Amniotic stem cell (primary cell): ENCODE measurements around the gene STX7.

Experiments used
- DNase-seq: peaks from one replicate; lab custom pipeline; 2025; lab: John Stamatoyannopoulos, UW

Gene STX7

DNA sequence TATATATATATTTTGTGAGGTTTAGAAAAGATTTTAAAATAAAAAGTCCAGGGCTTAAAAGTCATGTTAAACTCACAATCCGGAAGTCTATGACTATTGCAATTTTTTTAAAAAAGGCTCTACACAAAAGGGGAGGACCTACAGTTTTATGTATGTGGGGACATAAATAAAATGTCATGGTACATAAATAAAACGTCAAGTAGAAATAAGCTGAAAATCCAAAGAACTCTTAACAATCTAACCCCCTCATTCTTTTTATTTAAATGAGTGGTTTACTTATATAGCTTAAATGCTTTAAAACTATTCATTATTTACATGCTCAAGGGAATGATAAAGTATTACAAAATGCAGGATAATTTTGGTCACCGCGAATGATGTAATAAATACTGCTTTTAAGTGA lies 36.2 kb downstream of the STX7 start:
- DNase-seq: no peak

DNA sequence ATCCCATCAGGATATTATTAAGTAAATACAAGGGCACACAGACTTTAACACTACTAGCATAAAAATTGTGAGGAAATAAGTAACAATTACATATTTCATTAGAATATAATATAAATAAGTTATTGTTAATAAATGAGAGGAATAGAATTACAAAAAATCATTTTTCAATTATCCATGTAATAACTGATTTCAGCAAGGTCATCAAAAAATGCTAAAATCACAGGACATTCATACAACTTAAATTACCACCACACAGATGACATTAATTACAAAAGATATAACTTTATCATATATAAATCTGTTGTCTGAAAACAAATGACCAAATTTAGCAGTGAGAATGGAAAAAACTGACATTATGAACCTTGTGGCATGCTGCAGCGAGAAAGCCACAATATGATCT lies 37.0 kb downstream of the STX7 start:
- no peak for DNase-seq

DNA sequence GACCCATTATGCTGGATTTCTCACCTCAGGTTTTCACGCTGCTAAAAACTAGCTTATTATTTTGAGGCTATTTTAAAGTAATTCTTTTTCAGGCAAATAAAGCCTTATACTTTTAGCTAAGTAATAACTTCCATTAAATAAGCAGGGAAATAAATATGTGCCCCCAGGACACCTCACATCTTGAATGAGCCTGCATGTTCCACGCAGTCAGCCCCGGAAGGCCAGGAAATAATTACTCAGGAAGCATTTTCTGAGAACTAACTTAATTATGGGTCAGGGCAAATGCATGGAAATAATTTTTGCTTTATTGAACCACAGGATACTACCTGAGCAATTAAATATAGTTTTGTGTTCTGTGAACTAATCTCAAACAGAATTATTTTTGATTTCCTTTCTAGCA lies 41.1 kb downstream of the STX7 start:
- DNase-seq: no peak

DNA sequence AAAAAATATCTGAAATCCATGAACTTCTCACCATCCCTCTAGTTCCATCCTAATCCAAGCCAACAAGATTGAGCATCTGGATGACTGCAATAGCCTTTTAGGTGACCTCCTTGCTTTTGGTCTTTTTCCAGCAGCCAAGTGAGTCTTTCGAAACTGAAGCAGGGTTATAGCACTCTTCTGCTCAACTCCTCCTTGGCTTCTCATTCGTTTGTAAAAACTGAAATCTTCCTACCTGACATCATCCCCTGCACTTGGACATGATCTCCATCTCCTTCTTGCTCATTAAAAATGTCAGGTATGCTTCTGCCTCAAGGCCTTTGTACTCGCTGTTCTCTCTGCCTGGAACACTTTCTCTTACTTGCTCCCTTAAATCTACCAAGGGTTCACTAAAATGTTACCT lies 46.0 kb downstream of the STX7 start:
- no peak for DNase-seq

GRCh38 chr6:132465530-132466485 lies 47.1 kb downstream of the STX7 start:
- no peak for DNase-seq

- DNase-seq: no peak
Observed at GRCh38 chr6:132464538-132465256, 48.2 kb downstream of the STX7 start.

DNA sequence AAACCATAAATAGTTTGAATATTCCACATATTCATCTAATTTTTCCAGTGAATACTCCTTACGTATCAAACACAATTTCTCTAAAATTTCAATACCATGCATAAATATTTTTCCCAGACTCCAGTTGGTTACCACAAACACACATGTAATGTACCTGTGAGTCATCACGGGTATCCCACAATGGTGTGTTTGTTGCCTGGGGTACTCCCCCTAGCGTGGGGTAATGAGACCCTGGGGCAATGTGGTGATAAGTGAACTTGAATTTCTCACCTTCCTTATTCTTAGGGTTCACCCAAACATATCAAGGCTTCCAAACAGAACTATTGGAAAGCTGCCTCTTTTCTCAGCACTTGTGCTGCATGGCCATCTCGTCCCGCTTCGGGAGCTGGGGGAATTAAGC lies 51.0 kb downstream of the STX7 start:
- no peak for DNase-seq

- no peak for DNase-seq
Observed at GRCh38 chr6:132459605-132459952, 53.3 kb downstream of the STX7 start.

- no peak for DNase-seq
Observed at GRCh38 chr6:132458887-132459604, 53.9 kb downstream of the STX7 start.

DNA sequence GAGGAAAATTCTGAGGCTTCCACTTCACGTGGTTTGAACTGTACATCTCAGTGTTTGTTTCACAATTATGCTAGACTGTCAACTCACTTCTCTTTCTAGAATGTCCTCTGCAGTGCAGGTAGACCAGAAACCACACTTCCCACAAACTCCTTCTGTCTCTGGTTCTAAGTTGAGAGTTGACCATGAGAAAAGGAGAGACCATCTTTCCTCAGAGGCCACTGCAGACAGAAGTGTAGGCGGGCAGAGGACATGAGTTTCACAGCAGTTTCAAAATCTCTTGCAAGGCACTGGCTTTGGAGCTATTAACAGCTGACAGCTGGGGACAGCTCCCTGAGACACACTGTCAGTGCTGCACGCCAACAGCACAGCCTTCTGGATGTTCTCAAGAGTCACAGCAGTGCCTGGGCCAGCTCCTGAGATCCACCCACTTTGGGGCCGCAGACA lies 56.2 kb downstream of the STX7 start:
- DNase-seq: no peak

- no peak for DNase-seq
Observed at GRCh38 chr6:132446855-132447241, 66.1 kb downstream of the STX7 start.

DNA sequence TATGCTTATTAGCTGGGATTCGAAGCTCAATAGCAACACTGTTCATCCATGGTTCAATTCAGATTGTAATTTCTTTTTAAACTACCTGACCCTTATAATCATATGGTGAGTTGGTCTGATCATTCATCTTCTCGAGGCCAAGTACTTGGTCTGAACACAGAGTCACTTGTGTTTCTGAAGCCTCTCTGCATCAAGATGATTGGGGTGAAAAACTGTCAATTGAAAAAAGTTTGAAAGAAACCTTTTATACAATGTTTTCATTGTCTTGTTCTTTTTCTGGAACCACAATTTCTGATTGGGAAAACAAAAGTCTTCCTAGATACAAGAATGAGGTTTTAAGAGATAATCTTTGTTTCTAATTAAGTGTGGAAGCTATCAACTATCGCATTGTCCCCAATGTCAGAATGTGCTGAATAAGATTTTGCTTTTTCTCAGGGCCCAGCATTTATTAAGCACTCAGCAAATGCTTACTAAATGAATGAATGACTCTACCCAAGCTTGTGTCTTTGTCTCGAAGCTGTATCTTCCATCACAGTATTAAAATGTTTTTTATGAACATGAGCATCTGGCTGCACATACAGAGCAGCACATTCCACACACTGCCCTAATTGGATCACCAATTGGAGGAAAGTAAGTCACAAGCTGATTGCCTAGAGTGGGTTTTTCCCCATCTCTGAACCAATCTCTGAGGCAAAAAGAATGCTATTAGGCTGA lies 66.6 kb downstream of the STX7 start:
- no peak for DNase-seq

GRCh38 chr6:132445201-132445951 lies 67.5 kb downstream of the STX7 start:
- peak; percentile 19 for DNase-seq

GRCh38 chr6:132443206-132443605 lies 69.7 kb downstream of the STX7 start:
- DNase-seq: no peak

DNA sequence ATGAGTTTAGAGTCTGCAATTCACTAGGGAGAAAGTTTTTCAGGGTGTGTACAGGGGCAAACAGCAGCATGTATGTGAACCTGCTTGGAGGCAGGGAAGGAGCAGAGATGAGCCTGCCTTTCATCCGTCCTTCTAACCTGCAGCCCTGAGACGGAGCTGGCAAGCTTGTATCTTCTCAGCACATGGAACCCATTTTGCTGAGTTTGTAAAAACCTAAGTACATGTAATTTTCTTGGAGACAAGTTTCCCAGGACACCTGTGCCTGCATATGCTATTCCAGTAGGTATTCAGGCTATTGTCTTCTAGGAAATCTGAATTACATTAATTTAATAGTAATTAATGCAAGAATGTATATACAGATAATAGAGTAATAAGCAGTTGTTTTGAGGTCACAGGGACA lies 82.8 kb downstream of the STX7 start:
- no peak for DNase-seq

DNA sequence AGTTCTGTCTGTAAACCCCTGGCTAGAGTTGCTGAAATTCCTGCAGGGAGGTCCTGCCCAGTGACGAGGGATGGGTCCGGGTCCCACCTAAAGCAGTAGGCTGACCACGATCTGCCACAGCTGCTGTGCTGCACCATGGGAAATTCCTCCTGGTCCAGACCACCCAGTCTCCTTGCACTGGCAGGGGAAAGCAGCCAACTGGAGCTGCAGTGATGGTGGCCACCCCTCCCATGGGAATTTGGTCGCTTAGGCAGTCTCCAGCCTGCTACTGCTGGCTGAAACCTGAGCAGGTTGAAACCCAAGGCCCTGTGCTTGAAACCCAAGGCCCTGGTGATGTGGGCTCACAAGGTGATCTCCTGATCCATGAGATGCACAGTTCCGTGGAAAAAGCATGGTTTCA lies 87.7 kb downstream of the STX7 start:
- DNase-seq: no peak

DNA sequence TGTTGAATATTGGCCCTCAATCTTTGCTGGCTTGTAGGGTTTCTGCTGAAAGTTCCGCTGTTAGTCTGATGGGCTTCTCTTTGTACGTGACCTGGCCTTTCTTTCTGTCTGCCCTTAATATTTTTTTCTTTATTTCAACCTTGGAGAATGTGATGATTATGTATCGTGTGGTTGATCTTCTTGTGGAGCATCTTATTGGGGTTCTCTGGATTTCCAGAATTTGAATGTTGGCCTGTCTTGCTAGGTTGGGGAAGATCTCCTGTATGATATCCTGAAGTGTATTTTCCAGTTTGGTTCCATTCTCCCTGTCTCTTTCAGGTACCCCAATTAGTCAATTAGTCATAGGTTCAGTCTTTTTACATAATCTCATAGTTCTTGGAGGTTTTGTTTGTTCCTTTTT lies 89.1 kb downstream of the STX7 start:
- DNase-seq: no peak

DNA sequence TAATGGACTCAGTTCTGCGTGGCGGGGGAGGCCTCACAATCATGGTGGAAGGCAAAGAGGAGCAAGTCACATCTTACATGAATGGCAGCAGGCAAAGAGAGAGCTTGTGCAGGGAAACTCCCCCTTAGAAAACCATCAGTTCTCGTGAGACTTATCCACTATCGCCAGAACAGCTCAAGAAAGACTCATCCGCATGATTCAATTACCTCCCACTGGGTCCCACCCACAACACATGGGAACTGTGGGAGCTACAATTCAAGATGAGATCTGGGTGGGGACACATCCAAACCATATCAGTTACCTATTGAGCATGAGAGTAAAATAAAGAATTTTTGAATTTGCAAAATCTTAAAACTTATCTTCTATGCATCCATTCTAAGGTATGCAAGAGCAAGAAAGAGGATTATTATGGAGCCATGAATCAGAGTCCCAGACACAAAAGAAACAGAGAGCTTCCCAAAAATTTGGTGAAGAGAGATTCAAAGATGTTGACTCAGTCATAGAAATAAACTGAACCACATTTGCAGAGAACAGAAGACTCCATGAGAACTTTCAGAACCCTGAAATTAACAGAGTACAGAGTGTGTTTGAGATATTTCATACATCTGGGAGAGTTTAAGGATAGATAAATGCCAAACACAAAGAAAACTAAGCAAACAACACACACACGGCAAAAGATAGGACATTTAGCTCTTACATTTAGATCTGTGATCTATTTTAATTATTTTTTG lies 94.5 kb downstream of the STX7 start:
- DNase-seq: no peak

GRCh38 chr6:132414761-132415160 lies 98.2 kb downstream of the STX7 start:
- no peak for DNase-seq

DNA sequence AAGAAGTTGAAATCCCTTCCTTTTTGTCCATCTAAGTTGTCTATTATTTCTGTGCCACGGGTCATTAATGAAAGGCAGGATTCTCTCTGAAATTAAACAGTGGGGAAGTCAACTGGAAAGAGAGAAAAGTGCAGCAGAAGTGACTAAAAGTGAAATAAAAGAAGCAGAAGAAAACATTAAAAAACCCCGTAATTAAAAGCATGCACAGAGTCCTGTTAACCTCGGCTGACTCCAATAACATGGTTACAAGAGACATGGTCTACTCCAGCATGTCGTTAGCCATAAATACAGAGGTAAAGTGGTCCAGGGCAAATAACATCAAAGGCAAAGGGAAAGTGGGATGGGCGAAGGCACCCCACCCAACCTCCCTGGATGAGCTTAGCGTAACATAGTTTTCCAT lies 98.6 kb downstream of the STX7 start:
- no peak for DNase-seq

DNA sequence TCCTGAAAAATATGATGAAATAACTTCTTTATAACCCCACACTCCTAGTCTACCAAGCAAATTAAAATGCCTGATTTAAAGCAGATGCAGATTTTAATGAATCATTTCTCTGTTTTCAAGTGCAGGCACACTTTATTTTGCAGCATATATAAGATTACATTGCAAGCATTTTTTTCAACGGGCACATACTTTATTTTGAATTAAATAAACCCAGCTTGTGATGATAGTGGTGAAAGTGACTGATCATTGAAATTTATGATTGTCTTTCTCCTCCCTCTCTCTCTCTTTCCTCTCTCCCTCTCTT lies 99.5 kb downstream of the STX7 start:
- DNase-seq: no peak
